Mesenchymal stem cell (in vitro differentiated cells and primary cell): ENCODE measurements around the gene MAP3K15.
A peak's percentile ranks its signal among the peaks of the same experiment; 100 is the strongest.

ENCODE experiments used
- DNase-seq: peaks from one replicate; pipeline ENCODE4 v3.0.0-alpha.2; 2013
- H2AFZ ChIP-seq: one replicate; pipeline ENCODE4 v1.6.1; 2013; ENCODE audit warnings: low read depth, mild to moderate bottlenecking, control low read depth, inconsistent platforms, low read length, moderate library complexity
- H2AK5ac ChIP-seq: 2 replicates; pipeline ENCODE4 v1.6.1; 2013; ENCODE audit warnings: low read length, moderate library complexity, mild to moderate bottlenecking, inconsistent platforms; ENCODE audit not compliant: severe bottlenecking
- H2BK120ac ChIP-seq: one replicate; pipeline ENCODE4 v1.6.1; 2013; ENCODE audit warnings: low read depth, mild to moderate bottlenecking, inconsistent platforms, low read length, moderate library complexity
- H2BK12ac ChIP-seq, 2 experiments: one replicate each; pipeline ENCODE4 v1.6.1; 2013; ENCODE audit warnings: inconsistent platforms in 2 of 2, low read length in 2 of 2, mild to moderate bottlenecking in 2 of 2, moderate library complexity in 2 of 2, control low read depth in 1 of 2
- H2BK15ac ChIP-seq: one replicate; pipeline ENCODE4 v1.6.1; 2013; ENCODE audit warnings: mild to moderate bottlenecking, low read depth, inconsistent platforms; ENCODE audit not compliant: poor library complexity, severe bottlenecking
- H2BK5ac ChIP-seq: 2 replicates; pipeline ENCODE4 v1.6.1; 2013; ENCODE audit warnings: low read depth, mild to moderate bottlenecking, low read length, control low read depth, inconsistent platforms; ENCODE audit not compliant: poor library complexity, severe bottlenecking
- H3K14ac ChIP-seq, 2 experiments: one replicate each; pipeline ENCODE4 v1.6.1; 2013; ENCODE audit warnings: inconsistent platforms in 2 of 2, low read length in 2 of 2, control low read depth in 1 of 2, mild to moderate bottlenecking in 1 of 2, moderate library complexity in 1 of 2
- H3K18ac ChIP-seq, 2 experiments: one replicate each; pipeline ENCODE4 v1.6.1; 2013; ENCODE audit warnings: inconsistent platforms in 2 of 2, low read length in 2 of 2, control low read depth in 1 of 2, low read depth in 1 of 2, mild to moderate bottlenecking in 1 of 2
- H3K23ac ChIP-seq, 2 experiments: one replicate each; pipeline ENCODE4 v1.6.1; 2013; ENCODE audit warnings: inconsistent platforms in 2 of 2, low read length in 2 of 2, mild to moderate bottlenecking in 2 of 2, moderate library complexity in 2 of 2, control low read depth in 1 of 2
- H3K27ac ChIP-seq: 2 replicates; pipeline ENCODE4 v1.5.1; 2013; ENCODE audit warnings: mild to moderate bottlenecking, moderate library complexity, low read length, control low read depth, inconsistent platforms; ENCODE audit not compliant: poor library complexity, severe bottlenecking
- H3K27me3 ChIP-seq, 2 experiments: 2 replicates each; pipeline versions ENCODE4 v1.6.1 to v1.7.0; 2013; ENCODE audit warnings: low read length in 2 of 2, mild to moderate bottlenecking in 2 of 2, moderate library complexity in 2 of 2, control low read depth in 1 of 2, inconsistent platforms in 1 of 2; ENCODE audit not compliant: control insufficient read depth in 1 of 2, insufficient read depth in 1 of 2
- H3K36me3 ChIP-seq, 2 experiments: 2 replicates each; pipeline versions ENCODE4 v1.6.1 to v1.7.0; 2013; ENCODE audit warnings: low read length in 2 of 2, control low read depth in 1 of 2, inconsistent platforms in 1 of 2, low read depth in 1 of 2, mild to moderate bottlenecking in 1 of 2; ENCODE audit not compliant: insufficient read depth in 2 of 2, control insufficient read depth in 1 of 2
- H3K4ac ChIP-seq, 2 experiments: one replicate each; pipeline ENCODE4 v1.6.1; 2013; ENCODE audit warnings: inconsistent platforms in 2 of 2, low read length in 2 of 2, mild to moderate bottlenecking in 2 of 2, moderate library complexity in 2 of 2, control low read depth in 1 of 2, low read depth in 1 of 2
- H3K4me1 ChIP-seq: 2 replicates; pipeline ENCODE4 v1.6.1; 2013; ENCODE audit warnings: low read depth, low read length, control low read depth; ENCODE audit not compliant: control insufficient read depth, insufficient read depth
- H3K4me2 ChIP-seq: 2 replicates; pipeline ENCODE4 v1.6.1; 2013; ENCODE audit warnings: low read length, mild to moderate bottlenecking, inconsistent platforms; ENCODE audit not compliant: poor library complexity, severe bottlenecking
- H3K4me3 ChIP-seq, 2 experiments: 2 replicates each; pipeline versions ENCODE4 v1.5.1 to v1.7.0; 2013; ENCODE audit warnings: low read length in 2 of 2, mild to moderate bottlenecking in 2 of 2, control low read depth in 1 of 2, low read depth in 1 of 2; ENCODE audit not compliant: insufficient read depth in 1 of 2
- H3K79me1 ChIP-seq: replicated peaks from 2 replicates; pipeline ENCODE4 v1.6.1; 2013; ENCODE audit warnings: mild to moderate bottlenecking, control low read depth, low read length, inconsistent platforms; ENCODE audit not compliant: poor library complexity, severe bottlenecking
- H3K9ac ChIP-seq: 2 replicates; pipeline ENCODE4 v1.7.0; 2013; ENCODE audit warnings: mild to moderate bottlenecking, low read length, moderate library complexity
- H3K9me3 ChIP-seq: 2 replicates; pipeline ENCODE4 v1.7.0; 2013; ENCODE audit warnings: mild to moderate bottlenecking, low read length; ENCODE audit not compliant: control insufficient read depth
- H4K8ac ChIP-seq: one replicate; pipeline ENCODE4 v1.6.1; 2013; ENCODE audit warnings: inconsistent platforms, mild to moderate bottlenecking, low read length, moderate library complexity
- H4K91ac ChIP-seq: one replicate; pipeline ENCODE4 v1.6.1; 2013; ENCODE audit warnings: mild to moderate bottlenecking, low read length, inconsistent platforms
- WGBS: methylation state at CpG from one replicate; pipeline ENCODE4 v1.1.7; 2013; ENCODE audit warnings: mixed read lengths; 5-methylcytosine and 5-hydroxymethylcytosine counted together

Gene MAP3K15

GRCh38 chrX:19344661-19345060, 170.6 kb downstream of the MAP3K15 start:
- Histone ChIP-seq H3K4ac (no peak overlapping the region), H3K4me2 (peak overlapping the region; percentile 59), H4K91ac (no peak overlapping the region), H3K9ac (peak overlapping the region; percentile 90), H2AFZ (no peak overlapping the region), H3K4me1 (peaks cover 11% of the 10 kb centered on the region), H3K79me1 (no peaks in the 10 kb centered on the region), H2AK5ac (no peak overlapping the region), H3K4me3 (peak overlapping the region in 1 of 2 experiments; percentile 86), H3K27me3 (no peaks in the 10 kb centered on the region), H2BK12ac (no peak overlapping the region), H4K8ac (no peak overlapping the region), H3K36me3 (peaks cover 0 to under 1% of the 10 kb centered on the region in 2 experiments), H2BK5ac (no peak overlapping the region), H2BK15ac (no peak overlapping the region), H3K9me3 (no peaks in the 10 kb centered on the region), H3K27ac (no peak overlapping the region), H3K18ac (no peak overlapping the region), H3K23ac (no peak overlapping the region), H2BK120ac (no peak overlapping the region), H3K14ac (no peak overlapping the region)
- 46% methylated on average over 8 of the region's 10 CpGs for WGBS
- no peak for DNase-seq

DNA sequence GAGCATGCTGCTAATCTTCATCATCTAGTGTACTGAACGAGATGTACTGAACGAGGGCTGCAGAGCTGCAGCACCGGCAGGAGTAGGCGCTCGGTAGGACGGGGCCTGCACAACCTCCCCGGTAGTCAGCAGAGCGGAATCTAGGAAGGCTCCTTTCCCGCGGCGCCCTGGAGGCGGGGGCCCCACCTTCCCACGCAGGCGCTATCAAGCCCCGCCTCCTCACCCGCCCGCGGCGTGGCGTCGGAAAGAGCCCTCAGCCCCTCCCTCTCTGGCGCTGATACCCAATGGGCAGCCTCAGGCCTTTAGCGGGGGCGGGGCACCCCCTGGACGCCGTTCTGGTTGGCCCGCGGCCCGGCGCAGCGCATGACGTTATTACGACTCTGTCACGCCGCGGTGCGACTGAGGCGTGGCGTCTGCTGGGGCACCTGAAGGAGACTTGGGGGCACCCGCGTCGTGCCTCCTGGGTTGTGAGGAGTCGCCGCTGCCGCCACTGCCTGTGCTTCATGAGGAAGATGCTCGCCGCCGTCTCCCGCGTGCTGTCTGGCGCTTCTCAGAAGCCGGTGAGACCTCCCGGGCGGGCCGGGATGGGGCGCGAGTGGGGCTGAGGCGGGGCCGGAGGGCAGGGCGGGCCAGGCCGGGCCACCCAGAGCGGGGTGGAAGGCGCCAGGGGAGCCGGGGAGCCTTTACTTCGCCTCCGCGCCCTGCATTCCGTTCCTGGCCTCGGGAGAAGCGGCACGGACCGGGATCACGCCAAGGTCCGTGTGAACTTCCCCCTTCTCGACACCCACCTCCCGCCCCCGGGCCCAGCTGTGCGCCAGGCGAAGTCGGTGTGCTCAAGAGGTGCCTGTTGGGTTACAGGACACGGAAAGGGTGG, 171.5 kb downstream of the MAP3K15 start, which contains the start of gene PDHA1:
PDHA1 (plus strand) TSS at position 393 of the 874 bp plus-strand sequence; CDS start at position 504, 111 bp downstream.
- H4K8ac ChIP-seq, result peak within 1 kb of the TSS; percentile 45
- H2BK15ac ChIP-seq, result no peak within 1 kb of the TSS
- under 1% methylated on average over 36 of the region's 81 CpGs for WGBS

GRCh38 chrX:19343085-19343534, 172.2 kb downstream of the MAP3K15 start:
- H3K4me1 ChIP-seq, result peaks cover 11% of the 10 kb centered on the region
- 64% methylated on average over 10 of the region's 11 CpGs for WGBS
- no peaks in the 10 kb centered on the region for H3K79me1 ChIP-seq
- no peak overlapping the region for H3K14ac ChIP-seq
- no peak for DNase-seq
- no peak overlapping the region for H3K23ac ChIP-seq
- peak overlapping the region; percentile 72 for H3K4me2 ChIP-seq
- H3K27ac ChIP-seq, result peak overlapping the region; percentile 44
- no peak overlapping the region for H4K91ac ChIP-seq
- H4K8ac ChIP-seq, result peak overlapping the region; percentile 40
- no peaks in the 10 kb centered on the region for H3K9me3 ChIP-seq
- no peak overlapping the region for H2BK120ac ChIP-seq
- peak overlapping the region in 1 of 2 experiments; percentile 78 for H3K18ac ChIP-seq
- H3K27me3 ChIP-seq, result no peaks in the 10 kb centered on the region
- no peak overlapping the region for H2BK15ac ChIP-seq
- H2AFZ ChIP-seq, result peak overlapping the region; percentile 39
- H2AK5ac ChIP-seq, result no peak overlapping the region
- no peaks in the 10 kb centered on the region for H3K36me3 ChIP-seq
- peak overlapping the region; percentile 79 for H3K9ac ChIP-seq
- H2BK12ac ChIP-seq, result no peak overlapping the region
- H3K4ac ChIP-seq, result peak overlapping the region in 1 of 2 experiments; percentile 26
- peak overlapping the region in 1 of 2 experiments; percentile 86 for H3K4me3 ChIP-seq
- no peak overlapping the region for H2BK5ac ChIP-seq

More for the DNA sequence above, 171.5 kb downstream of the MAP3K15 start, which contains the start of gene PDHA1:
- Histone ChIP-seq H2AFZ (peak within 1 kb of the TSS; percentile 95), H3K4me2 (peak within 1 kb of the TSS; percentile 72), H2BK120ac (no peak within 1 kb of the TSS), H2AK5ac (no peak within 1 kb of the TSS), H2BK5ac (no peak within 1 kb of the TSS), H3K27ac (peak within 1 kb of the TSS; percentile 44), H3K79me1 (no peaks in the 10 kb centered on the region), H4K91ac (no peak within 1 kb of the TSS), H3K9me3 (no peaks in the 10 kb centered on the region), H3K4me1 (peaks cover 11% of the 10 kb centered on the region), H2BK12ac (no peak within 1 kb of the TSS), H3K36me3 (no peaks in the 10 kb centered on the region), H3K27me3 (no peaks in the 10 kb centered on the region), H3K23ac (no peak within 1 kb of the TSS), H3K4ac (peak within 1 kb of the TSS in 1 of 2 experiments; percentile 51), H3K14ac (no peak within 1 kb of the TSS), H3K18ac (peak within 1 kb of the TSS in 1 of 2 experiments; percentile 78), H3K9ac (peak within 1 kb of the TSS; percentile 90), H3K4me3 (peak within 1 kb of the TSS; percentile 80 to 86)
- DNase-seq, result peak; percentile 92

DNA sequence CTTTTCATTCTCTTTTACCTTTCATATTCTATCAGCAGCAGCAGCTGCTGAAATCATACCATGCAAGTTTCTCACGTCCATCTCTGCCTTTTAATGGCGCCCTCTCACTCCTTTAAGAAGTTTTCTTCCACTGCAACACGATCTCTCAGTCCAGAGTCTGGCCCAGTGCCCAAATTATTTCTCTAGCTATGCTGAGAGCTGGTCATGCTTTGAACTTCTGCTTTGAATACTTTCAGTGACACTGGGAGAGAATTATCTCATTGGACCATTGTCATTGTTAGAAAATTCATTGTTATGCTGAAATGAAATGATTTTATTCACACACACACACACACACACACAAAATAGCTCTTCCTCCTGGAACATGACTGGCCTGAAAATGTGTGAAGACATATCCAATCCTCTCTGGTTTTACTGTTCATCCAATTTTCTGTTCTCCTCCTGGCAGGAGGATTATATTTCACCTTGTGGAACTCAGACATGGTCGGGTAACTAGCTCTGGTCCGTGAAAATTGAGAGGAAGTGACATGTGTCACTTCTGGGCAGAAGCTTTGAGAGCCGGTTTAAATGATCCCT, 172.9 kb downstream of the MAP3K15 start:
- no peak for DNase-seq

More for the DNA sequence above, 172.9 kb downstream of the MAP3K15 start:
- Histone ChIP-seq H3K36me3 (no peaks in the 10 kb centered on the region), H3K14ac (no peak overlapping the region), H2AK5ac (no peak overlapping the region), H2BK12ac (no peak overlapping the region), H2BK120ac (no peak overlapping the region), H3K4ac (no peak overlapping the region), H4K91ac (no peak overlapping the region), H3K27me3 (peaks cover 0 to 1% of the 10 kb centered on the region in 2 experiments), H3K18ac (no peak overlapping the region), H2AFZ (no peak overlapping the region), H2BK15ac (no peak overlapping the region), H3K79me1 (no peaks in the 10 kb centered on the region), H3K4me3 (no peak overlapping the region), H3K23ac (no peak overlapping the region), H3K9me3 (no peaks in the 10 kb centered on the region), H4K8ac (no peak overlapping the region), H3K4me2 (no peak overlapping the region), H3K9ac (no peak overlapping the region), H3K27ac (no peak overlapping the region), H2BK5ac (no peak overlapping the region), H3K4me1 (peaks cover 11% of the 10 kb centered on the region)
- WGBS, result 87% methylated on average over 5 of the region's 6 CpGs
